Measurements from ENCODE around the gene RO60. TPM values are rescaled to one million over a fixed set of nuclear protein-coding genes. Genes with fewer than 3 reads are reported as not detected.

The RO60 gene
- total RNA-seq, 1 experiment from 2014 or later, result 93.5 TPM

DNA sequence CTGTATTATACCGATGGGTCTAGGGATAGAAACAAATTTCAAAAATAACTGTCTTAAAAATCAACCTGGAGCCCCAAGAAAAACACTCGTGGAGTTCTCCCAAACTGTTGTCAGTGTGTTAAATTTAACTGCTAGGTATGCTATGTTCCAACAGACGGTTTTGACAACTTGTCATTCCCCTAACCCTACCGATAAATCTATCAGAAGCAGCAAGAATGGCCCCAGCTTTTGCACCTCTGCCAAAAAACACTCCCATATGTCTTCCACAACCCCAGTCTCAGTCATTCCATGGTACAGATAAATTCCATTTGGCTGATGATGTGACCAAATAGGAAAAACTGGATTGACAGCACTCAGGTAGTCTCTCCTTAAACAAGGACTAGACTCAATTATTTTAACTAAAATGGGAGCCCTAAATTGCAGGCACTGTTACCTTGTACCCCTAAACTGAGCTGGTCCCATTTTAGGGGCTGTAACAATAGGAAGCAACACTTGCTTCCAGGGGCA, 5.2 kb upstream of the RO60 start:
- H3K27ac ChIP-seq (ENCODE audit: low read depth, low read length, poor library complexity, severe bottlenecking), result no peak overlapping the region
- H3K36me3 ChIP-seq (ENCODE audit: insufficient read depth, low read length, poor library complexity, severe bottlenecking), result peaks cover 14% of the 10 kb centered on the region
- ChIA-PET POLR2A (ENCODE audit: low non-redundant PET) (no interaction called here), CTCF (no interaction called here)
- H3K4me3 ChIP-seq (ENCODE audit: low read depth, low read length, poor library complexity, severe bottlenecking), result no peak overlapping the region
- H3K9me3 ChIP-seq (ENCODE audit: low read depth, low read length, poor library complexity, severe bottlenecking), result no peaks in the 10 kb centered on the region
- intact Hi-C loops (cut with micrococcal nuclease; ENCODE audit: unreplicated experiment), result loop anchor here (10.0 kb wide), 1 partner anchor 291 kb away; no protein-coding TSS in a partner anchor
- no peak for TF ChIP-seq EZH2 (IDR thresholded peaks at IDR 0.05; ENCODE audit: borderline replicate concordance, low read depth, low read length, poor library complexity, severe bottlenecking)
- TF ChIP-seq, protein P1, sequence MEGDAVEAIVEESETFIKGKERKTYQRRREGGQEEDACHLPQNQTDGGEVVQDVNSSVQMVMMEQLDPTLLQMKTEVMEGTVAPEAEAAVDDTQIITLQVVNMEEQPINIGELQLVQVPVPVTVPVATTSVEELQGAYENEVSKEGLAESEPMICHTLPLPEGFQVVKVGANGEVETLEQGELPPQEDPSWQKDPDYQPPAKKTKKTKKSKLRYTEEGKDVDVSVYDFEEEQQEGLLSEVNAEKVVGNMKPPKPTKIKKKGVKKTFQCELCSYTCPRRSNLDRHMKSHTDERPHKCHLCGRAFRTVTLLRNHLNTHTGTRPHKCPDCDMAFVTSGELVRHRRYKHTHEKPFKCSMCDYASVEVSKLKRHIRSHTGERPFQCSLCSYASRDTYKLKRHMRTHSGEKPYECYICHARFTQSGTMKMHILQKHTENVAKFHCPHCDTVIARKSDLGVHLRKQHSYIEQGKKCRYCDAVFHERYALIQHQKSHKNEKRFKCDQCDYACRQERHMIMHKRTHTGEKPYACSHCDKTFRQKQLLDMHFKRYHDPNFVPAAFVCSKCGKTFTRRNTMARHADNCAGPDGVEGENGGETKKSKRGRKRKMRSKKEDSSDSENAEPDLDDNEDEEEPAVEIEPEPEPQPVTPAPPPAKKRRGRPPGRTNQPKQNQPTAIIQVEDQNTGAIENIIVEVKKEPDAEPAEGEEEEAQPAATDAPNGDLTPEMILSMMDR (conservative IDR thresholded peaks at IDR 0.05; ENCODE audit: low read depth, low read length), result no peak
- peaks cover 16% of the 10 kb centered on the region for H3K4me1 ChIP-seq (ENCODE audit: insufficient read depth, low read length, poor library complexity, severe bottlenecking)
- no TSS peak for BruUV-seq (replicated peaks)
- no peak for DNase-seq (ENCODE audit: low spot score)
- H3K27me3 ChIP-seq (replicated peaks; ENCODE audit: insufficient read depth, low read depth, low read length, poor library complexity), result no peaks in the 10 kb centered on the region

DNA sequence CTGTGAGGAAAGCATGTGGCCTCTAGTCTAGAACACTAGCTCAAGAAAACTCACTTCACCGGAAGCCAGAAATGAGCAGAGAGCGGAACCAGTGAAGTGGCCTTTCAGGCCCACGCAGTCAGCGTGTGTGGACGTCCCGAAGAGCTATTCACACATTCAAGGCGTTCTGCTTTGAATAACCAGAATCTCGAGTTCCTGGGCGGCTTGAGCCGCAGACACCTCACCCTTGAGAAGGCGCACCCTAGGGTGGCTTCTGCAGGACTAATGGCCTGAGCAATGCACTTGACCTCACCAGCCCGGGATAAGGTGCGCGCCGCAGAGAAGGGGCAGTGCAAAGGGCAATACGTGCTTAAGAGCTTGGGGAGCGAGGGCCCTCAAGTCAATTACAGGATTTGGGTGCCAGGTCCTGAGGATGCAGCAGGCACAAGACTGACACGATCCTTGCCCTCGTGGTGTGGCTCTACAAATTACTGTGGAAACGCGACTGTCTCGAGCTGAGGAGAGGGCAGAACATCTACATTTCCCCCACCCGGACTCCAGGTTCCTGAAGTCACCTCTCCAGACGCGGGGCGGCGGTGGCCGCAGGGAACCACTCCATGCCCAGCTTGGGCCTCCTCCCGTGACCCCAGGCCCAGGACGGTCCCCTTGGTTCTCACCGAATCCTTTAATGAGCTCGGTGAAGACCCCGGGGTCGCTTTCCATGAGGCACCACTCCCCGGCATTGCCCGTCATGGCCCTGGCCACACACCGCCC, 707 bp upstream of the RO60 start:
- no peaks in the 10 kb centered on the region for H3K27me3 ChIP-seq (replicated peaks; ENCODE audit: insufficient read depth, low read depth, low read length, poor library complexity)
- CTCF ChIA-PET, result interaction anchor here (1.0 kb wide), 1 partner anchor 11 kb away, joined by 5 read pairs; no protein-coding TSS in a partner anchor
- peak overlapping the region; percentile 94 for H3K27ac ChIP-seq (ENCODE audit: low read depth, low read length, poor library complexity, severe bottlenecking)
- H3K4me3 ChIP-seq (ENCODE audit: low read depth, low read length, poor library complexity, severe bottlenecking), result peak overlapping the region; percentile 87
- H3K4me1 ChIP-seq (ENCODE audit: insufficient read depth, low read length, poor library complexity, severe bottlenecking), result peaks cover 8% of the 10 kb centered on the region
- no peaks in the 10 kb centered on the region for H3K36me3 ChIP-seq (ENCODE audit: insufficient read depth, low read length, poor library complexity, severe bottlenecking)
- BruUV-seq (replicated peaks), result TSS peak; percentile 58
- no peak for TF ChIP-seq EZH2 (IDR thresholded peaks at IDR 0.05; ENCODE audit: borderline replicate concordance, low read depth, low read length, poor library complexity, severe bottlenecking)
- TF ChIP-seq, protein P1 (conservative IDR thresholded peaks at IDR 0.05; ENCODE audit: low read depth, low read length), result no peak
- DNase-seq (ENCODE audit: low spot score), result peak; percentile 73
- POLR2A ChIA-PET (ENCODE audit: low non-redundant PET), result interaction anchor here (0.5 to 0.6 kb wide), 3 partner anchors 77 to 1114 kb away, joined by 5 to 22 read pairs (median 10); no protein-coding TSS in a partner anchor
- no peaks in the 10 kb centered on the region for H3K9me3 ChIP-seq (ENCODE audit: low read depth, low read length, poor library complexity, severe bottlenecking)
- intact Hi-C loops (cut with micrococcal nuclease; ENCODE audit: unreplicated experiment), result loop anchor here (5.0 to 10.0 kb wide), 2 partner anchors 64 to 286 kb away; partner anchors contain the start of gene CDC73

DNA sequence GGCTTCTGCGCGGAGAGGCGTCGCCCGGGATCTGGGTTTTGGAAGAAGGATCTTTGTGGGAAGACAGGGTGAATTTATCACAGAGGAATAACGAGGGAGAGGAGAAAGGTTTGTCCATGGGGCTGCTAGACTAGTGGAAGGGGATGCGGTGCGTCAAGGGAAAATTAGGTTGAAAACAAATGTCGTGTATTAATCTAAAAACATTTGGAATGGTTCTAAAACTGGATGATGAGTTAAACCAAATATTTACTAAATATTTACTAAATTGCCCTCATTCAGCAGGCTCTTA, 647 bp downstream of the RO60 start:
- no peak for DNase-seq (ENCODE audit: low spot score)
- TF ChIP-seq, protein P1 (conservative IDR thresholded peaks at IDR 0.05; ENCODE audit: low read depth, low read length), result no peak
- no peak for TF ChIP-seq EZH2 (IDR thresholded peaks at IDR 0.05; ENCODE audit: borderline replicate concordance, low read depth, low read length, poor library complexity, severe bottlenecking)
- BruUV-seq (replicated peaks), result no TSS peak
- intact Hi-C loops (cut with micrococcal nuclease; ENCODE audit: unreplicated experiment), result no loop called here
- peak overlapping the region; percentile 94 for H3K27ac ChIP-seq (ENCODE audit: low read depth, low read length, poor library complexity, severe bottlenecking)
- H3K4me3 ChIP-seq (ENCODE audit: low read depth, low read length, poor library complexity, severe bottlenecking), result peak overlapping the region; percentile 87
- H3K4me1 ChIP-seq (ENCODE audit: insufficient read depth, low read length, poor library complexity, severe bottlenecking), result peaks cover 8% of the 10 kb centered on the region
- H3K27me3 ChIP-seq (replicated peaks; ENCODE audit: insufficient read depth, low read depth, low read length, poor library complexity), result no peaks in the 10 kb centered on the region
- CTCF ChIA-PET, result no interaction called here
- POLR2A ChIA-PET (ENCODE audit: low non-redundant PET), result no interaction called here
- H3K9me3 ChIP-seq (ENCODE audit: low read depth, low read length, poor library complexity, severe bottlenecking), result no peaks in the 10 kb centered on the region
- no peaks in the 10 kb centered on the region for H3K36me3 ChIP-seq (ENCODE audit: insufficient read depth, low read length, poor library complexity, severe bottlenecking)
